Transverse colon (tissue), 4 donors: Measurements from ENCODE around the gene UBASH3A. TPM values are rescaled to one million over a fixed set of nuclear protein-coding genes. Genes with fewer than 3 reads are reported as not detected.

ENCODE experiments used
- DNase-seq: peaks from one replicate; pipeline ENCODE4 v3.0.0-alpha.2; 2019
- H3K27ac ChIP-seq, 4 donors: fragments of 200-600 bp; sonication (generic); 2 replicates each; pipeline ENCODE4 v1.5.1; 2016 to 2018; ENCODE audit warnings: inconsistent platforms in 4 of 4
- H3K27me3 ChIP-seq: fragments of 200-600 bp; sonication (generic); 2 replicates; pipeline ENCODE4 v1.5.1; 2017; ENCODE audit warnings: inconsistent platforms
- H3K36me3 ChIP-seq, 4 donors: fragments of 200-600 bp; sonication (generic); 2 replicates each; pipeline ENCODE4 v1.5.1; 2017 to 2019; ENCODE audit warnings: inconsistent platforms in 4 of 4
- H3K4me1 ChIP-seq, 4 donors: fragments of 200-600 bp; sonication (generic); 2 replicates each; pipeline ENCODE4 v1.5.1; 2017 to 2020; ENCODE audit warnings: inconsistent platforms in 4 of 4
- H3K4me3 ChIP-seq, 4 donors: fragments of 200-600 bp; sonication (generic); 1 replicate in 1 of 4; 2 replicates in 3 of 4; pipeline versions ENCODE4 v1.5.1 to v1.6.1; 2017 to 2019; ENCODE audit warnings: inconsistent platforms in 4 of 4
- H3K9me3 ChIP-seq, 2 donors: fragments of 200-600 bp; sonication (generic); 2 replicates each; pipeline ENCODE4 v1.5.1; 2017 to 2019; ENCODE audit warnings: inconsistent platforms in 2 of 2
- EP300 ChIP-seq: sonication (generic); formaldehyde crosslinking; IDR thresholded peaks from one replicate; pipeline ENCODE4 v1.6.1; 2017; ENCODE audit warnings: antibody characterized with exemption, low read depth
- POLR2A ChIP-seq: fragments of 450-650 bp; IDR thresholded peaks from one replicate; pipeline ENCODE4 v1.6.1; 2016; ENCODE audit warnings: antibody characterized with exemption, mild to moderate bottlenecking, moderate library complexity
- POLR2AphosphoS5 ChIP-seq, 3 donors: sonication (generic); formaldehyde crosslinking; IDR thresholded peaks; one replicate each; pipeline ENCODE4 v1.6.1; 2016; ENCODE audit warnings: antibody characterized with exemption in 3 of 3
- WGBS, 2 donors: methylation state at CpG; one replicate each; pipeline ENCODE4 v1.1.5; 2018; ENCODE audit warnings: low coverage in 1 of 2; 5-methylcytosine and 5-hydroxymethylcytosine counted together
- in situ Hi-C, 4 donors: fragments of 200-750 bp; cut with MboI; loops; one replicate each; pipeline versions ENCODE4 v1.15.0 to v1.15.1; 2017; ENCODE audit warnings: low sequenced_read_pairs in 3 of 4, low pct_ligation_motif_present in 1 of 4, low pct_unique_long_range_greater_than_20kb in 1 of 4
- intact Hi-C: fragments of 100-400 bp; cut with DNase I; formaldehyde crosslinking; loops from one replicate; pipeline ENCODE4 v1.15.1; 2023; ENCODE audit warnings: low total_unique reads
- total RNA-seq, 4 donors: library from RNA; depleted of rRNA; stranded (reverse); fragments of >200 nt; gene quantifications; one replicate each; pipeline ENCODE4 v1.1.0, GENCODE V29; 2016
- TF ChIP-seq, protein P1 (sequence below), 5 experiments: fragments of 200-600 bp in 3 of 5; fragments of 450-650 bp in 2 of 5; sonication (generic) in 3 of 5; IDR thresholded peaks; 1 replicate in 2 of 5; 2 replicates in 3 of 5; pipeline ENCODE4 v1.5.1; 2016 to 2017; ENCODE audit warnings: antibody characterized with exemption in 5 of 5, inconsistent platforms in 3 of 5, mild to moderate bottlenecking in 2 of 5, moderate library complexity in 1 of 5

UBASH3A gene
- total RNA-seq, 4 donors from 2014 or later: 0.37 to 3.0 (median 0.82) TPM; not detected in 1

- intact Hi-C loops (no loop called here), in situ Hi-C loops (no loop called here)
- no peak overlapping the region for H3K4me3 ChIP-seq
- no peaks in the 10 kb centered on the region for H3K36me3 ChIP-seq
- H3K4me1 ChIP-seq: peaks cover 0 to 15% (median 1%) of the 10 kb centered on the region in 4 donors
- no peak for TF ChIP-seq POLR2A
- TF ChIP-seq, protein P1, sequence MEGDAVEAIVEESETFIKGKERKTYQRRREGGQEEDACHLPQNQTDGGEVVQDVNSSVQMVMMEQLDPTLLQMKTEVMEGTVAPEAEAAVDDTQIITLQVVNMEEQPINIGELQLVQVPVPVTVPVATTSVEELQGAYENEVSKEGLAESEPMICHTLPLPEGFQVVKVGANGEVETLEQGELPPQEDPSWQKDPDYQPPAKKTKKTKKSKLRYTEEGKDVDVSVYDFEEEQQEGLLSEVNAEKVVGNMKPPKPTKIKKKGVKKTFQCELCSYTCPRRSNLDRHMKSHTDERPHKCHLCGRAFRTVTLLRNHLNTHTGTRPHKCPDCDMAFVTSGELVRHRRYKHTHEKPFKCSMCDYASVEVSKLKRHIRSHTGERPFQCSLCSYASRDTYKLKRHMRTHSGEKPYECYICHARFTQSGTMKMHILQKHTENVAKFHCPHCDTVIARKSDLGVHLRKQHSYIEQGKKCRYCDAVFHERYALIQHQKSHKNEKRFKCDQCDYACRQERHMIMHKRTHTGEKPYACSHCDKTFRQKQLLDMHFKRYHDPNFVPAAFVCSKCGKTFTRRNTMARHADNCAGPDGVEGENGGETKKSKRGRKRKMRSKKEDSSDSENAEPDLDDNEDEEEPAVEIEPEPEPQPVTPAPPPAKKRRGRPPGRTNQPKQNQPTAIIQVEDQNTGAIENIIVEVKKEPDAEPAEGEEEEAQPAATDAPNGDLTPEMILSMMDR (IDR thresholded peaks at IDR 0.05): no peak
- TF ChIP-seq EP300: no peak
- TF ChIP-seq POLR2AphosphoS5 (IDR thresholded peaks at IDR 0.05): no peak
- DNase-seq: no peak
- 68 to 70% methylated on average over 2 to 5 of the region's 5 CpGs for WGBS, 2 donors
- no peak overlapping the region for H3K27ac ChIP-seq
- H3K9me3 ChIP-seq: no peaks in the 10 kb centered on the region
- H3K27me3 ChIP-seq: no peaks in the 10 kb centered on the region
These were observed 13.5 kb upstream of the UBASH3A start for GRCh38 chr21:42390193-42390592.

GRCh38 chr21:42390696-42391095 is 13.0 kb upstream of the UBASH3A start:
- no peaks in the 10 kb centered on the region for H3K9me3 ChIP-seq
- WGBS, 2 donors: 60 to 78% methylated on average over 1 to 2 of the region's 2 CpGs
- intact Hi-C loops (no loop called here), in situ Hi-C loops (no loop called here)
- no peak overlapping the region for H3K27ac ChIP-seq
- H3K27me3 ChIP-seq: no peaks in the 10 kb centered on the region
- TF ChIP-seq POLR2AphosphoS5 (IDR thresholded peaks at IDR 0.05) (no peak), EP300 (no peak), POLR2A (no peak)
- TF ChIP-seq, protein P1 (IDR thresholded peaks at IDR 0.05): no peak
- H3K4me3 ChIP-seq: no peak overlapping the region
- peaks cover 0 to 10% (median 1%) of the 10 kb centered on the region in 4 donors for H3K4me1 ChIP-seq
- DNase-seq: no peak
- H3K36me3 ChIP-seq: no peaks in the 10 kb centered on the region

DNA sequence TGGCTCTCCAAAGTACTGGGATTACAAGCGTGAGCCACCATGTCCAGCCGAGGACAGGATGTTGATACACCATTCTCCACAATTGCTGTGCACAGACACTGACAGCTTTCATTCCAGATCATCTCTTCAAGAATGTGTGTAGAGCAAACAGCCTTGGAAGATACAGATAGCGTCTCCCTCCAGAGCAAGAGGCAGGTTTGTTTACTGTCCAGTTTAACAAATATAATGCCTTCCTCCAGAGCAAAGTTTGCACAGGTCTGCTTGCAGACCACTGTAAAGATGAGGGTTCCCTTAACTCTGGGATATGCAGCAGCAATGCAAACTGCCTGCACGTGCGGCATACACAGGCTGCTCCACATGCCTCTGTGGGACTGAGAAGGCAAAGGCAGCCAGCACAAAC is 12.4 kb upstream of the UBASH3A start:
- intact Hi-C loops (no loop called here), in situ Hi-C loops (no loop called here)
- no peak for DNase-seq
- TF ChIP-seq POLR2AphosphoS5 (IDR thresholded peaks at IDR 0.05) (no peak), POLR2A (no peak), EP300 (no peak)
- TF ChIP-seq, protein P1 (IDR thresholded peaks at IDR 0.05): no peak
- Histone ChIP-seq H3K36me3 (no peaks in the 10 kb centered on the region), H3K27me3 (no peaks in the 10 kb centered on the region), H3K4me1 (peaks cover 0 to 6% (median 1%) of the 10 kb centered on the region in 4 donors), H3K4me3 (no peak overlapping the region), H3K9me3 (no peaks in the 10 kb centered on the region), H3K27ac (no peak overlapping the region)
- WGBS, 2 donors: 80 to 82% methylated on average over 2 to 5 of the region's 5 CpGs

- Histone ChIP-seq H3K4me3 (no peak overlapping the region), H3K9me3 (no peaks in the 10 kb centered on the region), H3K36me3 (no peaks in the 10 kb centered on the region), H3K4me1 (peaks cover 0 to 6% (median 1%) of the 10 kb centered on the region in 4 donors), H3K27ac (no peak overlapping the region), H3K27me3 (no peaks in the 10 kb centered on the region)
- TF ChIP-seq, protein P1 (IDR thresholded peaks at IDR 0.05): no peak
- TF ChIP-seq EP300 (no peak), POLR2AphosphoS5 (IDR thresholded peaks at IDR 0.05) (no peak)
- intact Hi-C loops: no loop called here
- WGBS, 2 donors: 79 to 88% methylated on average over 15 to 17 of the region's 17 CpGs
- in situ Hi-C loops: no loop called here
- DNase-seq: no peak
These were observed 10.8 kb upstream of the UBASH3A start for GRCh38 chr21:42392731-42393442.
